GM18909 (cell line): ENCODE data around the gene SOX5.

Source experiments
- ATAC-seq: cut with Tn5 transposase; IDR thresholded peaks from one replicate; pipeline ENCODE4 v1.9.1; 2021; ENCODE audit warnings: mild to moderate bottlenecking; ENCODE audit not compliant: unreplicated experiment, poor library complexity

Gene SOX5

GRCh38 chr12:23704992-23705943 lies 244.2 kb downstream of the SOX5 start:
- ATAC-seq: no peak

GRCh38 chr12:23703051-23703450 lies 246.4 kb downstream of the SOX5 start:
- no peak for ATAC-seq

GRCh38 chr12:23699031-23699430 lies 250.4 kb downstream of the SOX5 start:
- no peak for ATAC-seq

GRCh38 chr12:23694920-23695319 lies 254.6 kb downstream of the SOX5 start:
- no peak for ATAC-seq

GRCh38 chr12:23694307-23694706 lies 255.2 kb downstream of the SOX5 start:
- ATAC-seq: no peak

- no peak for ATAC-seq
Observed at GRCh38 chr12:23687947-23688346, 261.5 kb downstream of the SOX5 start.

- ATAC-seq: no peak
Observed at GRCh38 chr12:23686095-23686494, 263.4 kb downstream of the SOX5 start.

GRCh38 chr12:23684121-23684520 lies 265.3 kb downstream of the SOX5 start:
- ATAC-seq: no peak

- no peak for ATAC-seq
Observed at GRCh38 chr12:23681237-23681636, 268.2 kb downstream of the SOX5 start.

- ATAC-seq: no peak
Observed at GRCh38 chr12:23674064-23674463, 275.4 kb downstream of the SOX5 start.

GRCh38 chr12:23671881-23672280 lies 277.6 kb downstream of the SOX5 start:
- no peak for ATAC-seq

GRCh38 chr12:23670684-23671083 lies 278.8 kb downstream of the SOX5 start:
- ATAC-seq: no peak

GRCh38 chr12:23669691-23670090 lies 279.8 kb downstream of the SOX5 start:
- ATAC-seq: no peak

- ATAC-seq: no peak
Observed at GRCh38 chr12:23666866-23667265, 282.6 kb downstream of the SOX5 start.

- ATAC-seq: no peak
Observed at GRCh38 chr12:23662966-23663365, 286.5 kb downstream of the SOX5 start.

GRCh38 chr12:23659131-23659530 lies 290.3 kb downstream of the SOX5 start:
- no peak for ATAC-seq

- no peak for ATAC-seq
Observed at GRCh38 chr12:23657598-23657997, 291.9 kb downstream of the SOX5 start.

GRCh38 chr12:23655884-23656283 lies 293.6 kb downstream of the SOX5 start:
- no peak for ATAC-seq

- ATAC-seq: no peak
Observed at GRCh38 chr12:23655112-23655511, 294.4 kb downstream of the SOX5 start.

GRCh38 chr12:23648546-23648945 lies 300.9 kb downstream of the SOX5 start:
- ATAC-seq: no peak

- no peak for ATAC-seq
Observed at GRCh38 chr12:23640754-23641153, 308.7 kb downstream of the SOX5 start.

- ATAC-seq: no peak
Observed at GRCh38 chr12:23634344-23634743, 315.1 kb downstream of the SOX5 start.
